LoVo (cell line): Measurements from ENCODE around the gene CHRND.

Experiments
- DNase-seq: peaks from one replicate; pipeline ENCODE4 v3.0.0-alpha.2; 2016; ENCODE audit warnings: low spot score

The CHRND gene

DNA sequence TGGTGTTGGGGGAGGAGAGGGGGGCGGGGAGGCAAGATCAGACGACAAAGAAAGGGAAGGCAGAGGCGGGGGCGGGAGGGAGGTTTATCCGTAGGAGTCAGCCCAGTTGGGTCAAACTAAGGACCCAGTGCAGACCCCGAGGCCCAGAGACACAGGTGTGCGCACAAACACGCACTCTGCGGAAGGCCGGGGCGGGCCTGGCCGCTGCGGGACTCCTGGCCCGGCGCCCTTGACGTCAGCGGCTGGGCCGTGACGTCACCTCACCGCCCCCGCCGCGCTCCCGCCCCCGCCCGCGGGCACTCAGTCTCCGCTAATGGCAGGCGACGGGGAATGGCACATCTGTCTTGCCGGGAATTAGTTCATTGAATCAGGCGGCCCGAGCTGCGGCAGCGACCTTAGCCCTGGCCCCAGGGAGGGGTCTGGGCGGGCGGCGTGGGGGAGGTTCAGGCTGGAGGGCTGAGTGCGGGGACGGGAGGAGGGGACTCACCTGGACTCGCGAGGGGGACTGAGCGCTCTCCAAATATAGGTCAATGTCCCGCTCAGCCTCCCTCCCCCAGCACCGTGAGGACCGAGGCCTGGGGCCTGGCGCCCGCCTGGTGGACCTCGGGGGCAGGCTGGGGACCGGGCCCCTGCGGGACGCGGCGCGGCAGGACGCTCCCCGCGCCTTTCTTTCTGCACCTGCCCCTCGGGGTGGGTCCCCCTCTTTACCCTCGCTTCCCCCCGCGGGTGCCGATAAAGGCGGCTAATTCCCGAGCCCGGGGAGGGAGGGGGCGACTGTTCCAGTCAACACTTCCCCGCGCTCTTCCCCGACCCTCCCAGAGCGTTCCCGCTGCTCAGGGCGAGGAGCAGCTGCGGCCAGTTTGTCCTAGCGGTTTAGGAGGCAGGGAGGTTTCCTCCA, 22.8 kb upstream of the CHRND start:
- DNase-seq = no peak

DNA sequence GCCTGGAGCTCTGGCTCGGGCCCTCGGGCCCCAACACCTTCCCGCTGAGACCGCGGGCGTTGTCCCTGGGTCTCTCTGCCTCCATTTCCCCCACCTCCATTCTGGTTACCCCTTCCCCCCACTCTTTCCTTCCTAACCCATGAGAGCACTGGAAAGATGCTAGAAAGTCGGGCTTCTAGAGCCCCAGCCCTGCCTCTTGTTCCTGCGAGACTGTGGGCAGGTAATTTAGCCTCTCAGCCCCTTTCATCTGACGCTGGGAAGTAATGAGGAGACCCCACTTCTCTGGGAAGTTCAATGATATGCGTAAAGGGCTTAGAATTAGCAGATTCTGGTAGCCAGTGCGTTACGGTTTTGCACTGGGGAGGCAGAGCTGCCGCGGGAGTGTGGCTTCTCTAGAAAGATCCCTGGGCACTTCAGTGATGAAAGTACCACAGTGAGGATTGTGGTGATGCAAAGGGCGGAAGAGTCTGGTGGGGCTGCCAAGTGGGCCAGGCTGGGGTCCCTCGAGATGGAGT, 22.1 kb upstream of the CHRND start:
- DNase-seq = no peak

DNA sequence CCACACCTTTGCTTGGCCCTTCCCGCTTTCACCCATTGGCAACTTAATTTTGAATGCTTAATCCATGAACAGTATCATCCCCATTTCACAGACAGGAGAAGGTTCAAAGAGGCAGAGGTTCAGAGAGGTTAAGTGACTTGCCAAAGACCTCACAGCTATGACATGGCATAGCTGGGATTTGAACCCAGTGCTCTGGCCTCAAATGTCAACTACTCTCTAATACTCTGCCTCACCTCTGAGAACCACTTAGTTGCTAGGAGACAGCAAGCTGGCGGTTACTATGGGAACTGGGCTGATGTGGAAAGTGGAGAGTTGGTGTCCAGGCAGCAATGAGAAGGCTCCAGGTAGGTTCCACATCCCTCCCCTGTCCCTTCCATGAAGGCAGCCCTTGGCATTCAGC, 21.5 kb upstream of the CHRND start:
- DNase-seq = no peak

DNA sequence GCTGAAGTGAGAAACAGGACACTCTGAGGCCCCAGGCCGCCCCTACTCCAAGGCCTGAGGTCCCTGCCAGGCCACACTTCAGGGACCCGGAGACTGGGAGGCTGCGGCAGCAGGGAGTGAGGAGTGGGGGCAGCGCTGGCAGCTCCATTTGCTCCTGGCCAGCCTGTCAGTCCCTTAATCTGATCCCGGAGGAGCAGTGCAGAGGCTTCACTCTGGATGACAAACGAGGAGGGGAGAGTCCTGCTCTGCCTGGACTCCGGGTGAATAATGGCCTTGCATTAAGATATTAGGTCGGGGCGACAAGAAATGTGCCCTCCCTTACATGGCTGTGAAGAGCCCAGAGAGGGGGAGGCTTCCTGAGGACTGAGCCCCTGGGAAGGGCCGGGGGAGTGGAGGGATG, 20.1 kb upstream of the CHRND start:
- no peak for DNase-seq

DNA sequence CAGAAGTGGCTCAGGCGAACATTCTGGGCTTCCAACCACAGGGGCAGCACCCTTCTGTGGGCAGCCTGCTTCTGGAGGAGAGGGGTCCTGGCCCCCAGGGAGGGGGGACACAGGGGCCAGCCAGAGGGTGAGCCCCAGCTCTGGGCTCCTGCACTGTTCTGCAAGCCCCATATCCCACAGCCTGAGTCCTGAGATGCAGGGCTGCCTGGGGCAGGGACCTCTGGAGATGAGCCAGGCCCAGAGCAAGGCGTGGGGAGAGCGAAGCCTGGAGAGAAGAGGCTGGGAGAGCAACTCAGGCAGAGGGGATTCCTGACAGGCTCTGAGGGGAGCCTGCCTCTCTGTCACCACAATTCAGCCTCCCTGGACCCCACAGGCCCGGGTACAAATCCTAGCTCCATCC, 19.3 kb upstream of the CHRND start:
- no peak for DNase-seq

DNA sequence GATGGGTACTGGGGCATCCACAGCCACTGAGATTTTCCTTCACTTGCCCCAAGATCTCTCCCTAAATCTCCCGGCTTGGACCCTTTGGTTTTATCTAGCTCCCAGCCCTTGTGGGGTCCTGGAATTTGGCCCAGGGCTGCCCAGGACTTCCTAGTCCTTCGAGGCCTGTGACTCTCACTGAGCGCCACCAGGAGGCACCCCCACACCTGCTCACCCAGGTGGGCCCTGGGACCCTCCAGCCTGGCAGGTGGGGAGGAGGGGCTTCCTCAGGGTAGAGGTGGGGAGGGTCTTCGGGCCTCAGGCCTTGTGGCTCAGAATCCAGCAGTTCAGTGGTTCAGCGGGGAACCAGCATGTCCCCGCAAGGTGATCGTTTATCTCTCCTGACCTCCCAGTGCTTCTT, 17.7 kb upstream of the CHRND start:
- no peak for DNase-seq

DNA sequence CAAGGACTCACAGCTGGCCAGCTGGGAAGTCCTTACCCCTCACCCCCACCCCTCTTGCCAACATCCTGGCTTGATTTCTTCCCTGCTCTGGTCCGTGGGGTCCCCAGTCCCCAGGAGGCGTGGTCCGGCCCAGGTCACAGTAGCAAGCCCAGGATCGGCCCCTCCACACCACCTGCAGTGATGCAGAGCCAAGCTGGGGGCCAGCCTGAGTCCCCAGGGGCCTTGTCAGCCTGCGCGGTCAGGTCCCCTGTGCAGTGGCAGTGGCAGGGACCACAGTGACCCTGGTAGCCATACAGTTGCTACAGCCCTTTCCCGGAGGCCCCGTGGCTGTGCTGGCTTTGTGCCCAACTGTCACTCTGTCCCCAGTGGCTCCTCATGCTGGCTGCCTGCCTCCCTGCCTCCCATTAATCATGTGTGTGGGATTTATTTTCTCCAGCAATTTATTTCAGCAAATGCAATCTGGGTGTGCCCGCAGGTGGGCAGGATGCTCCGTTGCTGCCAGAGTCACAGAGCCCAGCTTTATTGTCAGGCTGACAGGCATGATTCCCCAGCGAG, 14.5 kb upstream of the CHRND start:
- no peak for DNase-seq

DNA sequence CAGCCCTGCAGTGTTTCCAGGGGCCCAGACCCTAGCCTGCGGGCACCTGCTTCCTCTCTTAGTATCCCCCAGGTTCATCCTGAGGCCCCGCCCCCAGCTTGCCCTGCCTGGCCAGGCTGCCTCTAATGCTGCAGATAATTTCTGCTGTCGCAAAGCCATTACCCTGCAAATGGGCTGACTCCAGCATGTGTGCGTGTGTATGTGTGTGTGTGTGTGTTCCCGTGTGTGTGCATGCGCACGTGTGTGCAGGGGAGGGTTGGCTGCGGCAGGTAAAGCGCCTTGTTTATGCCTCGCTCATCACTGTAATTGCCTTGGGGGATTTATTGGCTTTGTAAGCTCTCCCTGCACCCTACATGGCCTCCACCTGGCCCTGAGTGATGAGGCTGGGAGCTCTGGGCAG, 13.4 kb upstream of the CHRND start:
- no peak for DNase-seq

DNA sequence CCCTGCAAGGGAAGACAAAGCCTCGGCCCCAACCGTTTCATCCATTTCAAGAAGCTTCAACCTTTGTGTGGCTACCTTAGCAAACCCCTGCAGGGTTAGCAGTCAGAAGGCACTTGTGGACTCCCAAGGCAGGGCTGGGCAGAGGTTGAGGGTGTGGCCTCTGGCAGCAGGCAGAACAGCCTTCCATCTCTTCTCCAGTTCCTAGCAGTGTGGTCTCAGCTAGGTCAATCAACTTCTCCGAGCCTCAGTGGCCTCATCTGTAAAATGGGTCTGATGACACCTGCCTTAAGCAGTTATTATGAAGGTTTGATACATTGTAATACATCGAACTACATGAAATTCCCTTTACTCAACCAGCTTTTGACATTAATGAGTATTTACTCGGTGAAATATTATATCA, 12.6 kb upstream of the CHRND start:
- DNase-seq = no peak

DNA sequence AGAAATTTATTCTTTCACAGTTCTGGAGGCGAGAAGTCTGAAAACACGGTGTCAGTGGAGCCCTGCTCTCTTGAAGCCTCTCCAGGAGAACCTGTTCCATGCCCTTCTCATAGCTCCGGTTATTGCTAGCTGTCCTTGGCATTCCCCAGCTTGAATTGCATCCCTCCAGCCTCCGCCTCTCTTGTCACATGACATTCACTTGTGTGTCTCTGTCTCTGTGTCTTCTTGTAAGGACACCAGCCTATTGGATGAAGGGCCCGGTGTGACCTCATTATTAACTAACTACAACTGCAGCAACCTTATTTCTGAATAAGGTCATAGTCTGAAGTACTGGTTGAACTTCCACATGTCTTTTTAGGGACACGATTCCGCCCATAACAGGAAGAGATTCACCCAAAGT, 10.3 kb upstream of the CHRND start:
- no peak for DNase-seq

DNA sequence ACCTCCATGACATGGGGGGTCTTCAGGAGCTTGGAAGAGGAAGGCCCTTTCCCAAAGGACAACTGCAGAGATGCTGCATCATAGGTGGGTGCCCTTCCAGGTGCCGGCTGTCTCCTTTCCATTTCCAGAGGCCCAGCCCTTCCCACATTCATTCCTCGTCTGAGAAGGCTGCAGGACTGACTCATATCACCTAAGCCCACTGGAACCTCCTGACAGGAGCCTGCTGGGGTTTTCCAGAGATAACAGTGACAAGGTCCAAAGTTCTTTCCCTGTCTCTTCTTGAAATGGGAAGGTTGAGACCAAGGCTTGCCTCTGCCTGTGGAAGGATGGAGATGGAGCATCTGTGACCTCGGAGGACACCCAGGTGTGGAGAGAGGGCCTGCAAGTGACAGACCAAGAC, 9.4 kb upstream of the CHRND start:
- DNase-seq = no peak

DNA sequence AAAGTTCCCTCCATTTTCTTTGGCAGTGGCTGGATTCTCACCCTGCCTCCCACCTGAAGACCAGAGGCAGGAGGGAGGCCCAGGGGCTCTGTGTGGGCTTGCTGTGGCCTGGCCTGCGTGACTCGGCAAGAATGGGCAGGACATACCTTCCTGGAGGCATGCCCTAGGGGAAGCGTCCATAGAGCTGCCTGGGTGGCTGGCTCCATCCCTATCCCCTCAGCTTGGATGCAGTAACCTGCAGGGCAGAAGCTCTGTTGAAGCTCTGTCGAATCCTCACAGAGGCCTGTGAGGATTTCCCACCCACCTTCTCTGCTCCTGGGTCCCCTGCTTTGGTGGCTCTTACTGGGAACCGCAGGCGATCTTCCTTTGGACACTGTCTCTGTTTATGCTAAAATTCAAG, 7.1 kb upstream of the CHRND start:
- no peak for DNase-seq

DNA sequence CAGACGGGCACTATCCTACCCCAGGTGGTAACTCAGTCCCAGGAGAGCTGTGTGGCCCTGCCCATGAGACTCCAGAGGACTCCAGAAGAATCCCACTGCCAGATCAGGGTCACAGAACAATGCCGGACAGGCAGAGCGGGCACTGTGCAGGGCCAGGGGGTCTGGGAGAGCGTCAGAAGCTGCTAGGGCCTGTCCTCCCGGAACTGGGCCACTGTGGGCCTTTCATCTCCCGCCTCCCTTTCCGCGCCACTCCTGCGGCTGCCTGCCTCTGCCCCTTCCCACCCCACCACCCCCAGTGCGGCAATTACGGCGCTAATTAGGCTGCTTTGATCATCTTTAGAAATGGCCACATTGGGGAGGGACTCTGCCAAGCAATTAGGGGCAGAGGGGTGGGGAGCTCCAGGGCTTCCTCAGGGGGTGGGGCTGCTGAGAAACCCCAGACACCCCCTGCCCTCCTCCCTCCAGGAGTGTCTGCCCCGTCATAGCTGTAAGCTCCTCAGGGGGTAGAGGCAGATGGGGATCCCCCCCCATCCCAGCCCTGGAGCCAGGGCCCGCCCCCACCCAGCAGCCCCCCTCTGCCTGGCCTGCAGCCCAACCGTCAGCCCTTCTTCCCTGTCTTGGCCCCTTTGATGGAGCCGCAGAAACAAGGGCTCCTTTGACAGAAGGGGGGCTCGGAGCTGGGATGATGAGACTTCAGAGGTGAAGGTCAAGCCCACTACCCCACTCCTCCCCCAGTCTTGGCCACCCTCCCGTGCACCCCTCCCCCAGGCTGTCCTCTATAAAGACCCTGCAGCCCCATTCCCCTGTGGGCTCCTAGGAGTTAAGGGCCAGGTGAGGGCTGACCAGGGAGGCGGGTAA, 6.2 kb upstream of the CHRND start, which contains the start of gene PRSS56:
TSS of gene PRSS56 (plus strand) at position 808 of the 858 bp plus-strand sequence. CDS start 211 bp downstream, outside the sequence.
- no peak for DNase-seq

DNA sequence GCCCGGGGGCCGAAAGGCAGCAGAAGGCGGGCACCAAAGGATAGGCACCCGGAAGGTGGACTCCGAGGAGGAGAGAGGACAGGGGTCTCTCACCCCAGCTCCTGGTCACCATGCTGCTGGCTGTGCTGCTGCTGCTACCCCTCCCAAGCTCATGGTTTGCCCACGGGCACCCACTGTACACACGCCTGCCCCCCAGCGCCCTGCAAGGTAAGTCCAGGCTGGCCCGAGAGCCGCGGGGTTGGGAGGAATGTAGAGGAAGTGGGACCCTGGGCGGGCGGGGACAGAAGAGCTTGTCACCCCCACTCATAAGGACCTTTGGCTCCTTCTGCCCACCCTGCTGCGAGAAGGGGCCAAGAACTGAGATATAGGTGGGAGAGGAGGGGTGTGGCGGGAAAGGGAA, 5.5 kb upstream of the CHRND start:
- DNase-seq = no peak

DNA sequence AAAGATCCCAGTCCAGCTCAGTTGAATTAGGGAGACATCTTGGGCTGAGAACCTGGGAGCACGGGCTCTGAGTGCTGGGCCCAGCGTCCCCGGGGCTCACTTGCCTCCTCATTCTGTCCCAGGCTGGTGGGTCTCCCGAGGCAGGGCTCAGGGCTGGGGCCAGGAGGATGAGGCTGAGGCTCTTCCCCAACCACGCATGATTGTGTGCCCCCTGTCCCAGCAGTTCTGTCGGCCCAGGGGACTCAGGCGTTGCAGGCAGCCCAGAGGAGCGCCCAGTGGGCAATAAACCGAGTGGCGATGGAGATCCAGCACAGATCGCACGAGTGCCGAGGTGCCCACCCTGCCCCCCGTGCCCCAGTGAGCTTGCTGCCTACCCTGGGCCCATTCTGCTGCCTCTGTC, 4.9 kb upstream of the CHRND start:
- no peak for DNase-seq

DNA sequence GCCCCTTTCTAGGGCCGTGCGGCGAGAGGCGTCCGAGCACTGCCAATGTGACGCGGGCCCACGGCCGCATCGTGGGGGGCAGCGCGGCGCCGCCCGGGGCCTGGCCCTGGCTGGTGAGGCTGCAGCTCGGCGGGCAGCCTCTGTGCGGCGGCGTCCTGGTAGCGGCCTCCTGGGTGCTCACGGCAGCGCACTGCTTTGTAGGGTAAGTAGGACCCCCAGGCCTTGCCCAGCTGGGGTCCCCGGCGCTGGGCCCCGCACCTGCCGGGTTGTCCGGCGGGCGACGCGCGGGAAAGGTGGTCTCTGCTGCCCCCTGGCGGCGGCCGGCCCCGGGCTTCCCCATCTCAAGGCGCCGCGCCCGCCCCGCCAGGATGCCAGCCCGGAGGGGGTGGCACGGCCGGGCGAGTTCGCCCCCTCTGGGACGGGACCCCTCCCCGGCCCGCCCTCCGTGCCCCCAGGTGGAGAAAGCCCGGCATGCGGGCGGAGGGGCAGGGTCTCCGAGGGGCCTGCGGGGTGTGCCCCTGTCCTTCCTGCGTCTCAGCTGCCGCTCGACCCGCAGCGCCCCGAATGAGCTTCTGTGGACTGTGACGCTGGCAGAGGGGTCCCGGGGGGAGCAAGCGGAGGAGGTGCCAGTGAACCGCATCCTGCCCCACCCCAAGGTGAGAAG, 3.9 kb upstream of the CHRND start:
- peak; percentile 54 for DNase-seq

DNA sequence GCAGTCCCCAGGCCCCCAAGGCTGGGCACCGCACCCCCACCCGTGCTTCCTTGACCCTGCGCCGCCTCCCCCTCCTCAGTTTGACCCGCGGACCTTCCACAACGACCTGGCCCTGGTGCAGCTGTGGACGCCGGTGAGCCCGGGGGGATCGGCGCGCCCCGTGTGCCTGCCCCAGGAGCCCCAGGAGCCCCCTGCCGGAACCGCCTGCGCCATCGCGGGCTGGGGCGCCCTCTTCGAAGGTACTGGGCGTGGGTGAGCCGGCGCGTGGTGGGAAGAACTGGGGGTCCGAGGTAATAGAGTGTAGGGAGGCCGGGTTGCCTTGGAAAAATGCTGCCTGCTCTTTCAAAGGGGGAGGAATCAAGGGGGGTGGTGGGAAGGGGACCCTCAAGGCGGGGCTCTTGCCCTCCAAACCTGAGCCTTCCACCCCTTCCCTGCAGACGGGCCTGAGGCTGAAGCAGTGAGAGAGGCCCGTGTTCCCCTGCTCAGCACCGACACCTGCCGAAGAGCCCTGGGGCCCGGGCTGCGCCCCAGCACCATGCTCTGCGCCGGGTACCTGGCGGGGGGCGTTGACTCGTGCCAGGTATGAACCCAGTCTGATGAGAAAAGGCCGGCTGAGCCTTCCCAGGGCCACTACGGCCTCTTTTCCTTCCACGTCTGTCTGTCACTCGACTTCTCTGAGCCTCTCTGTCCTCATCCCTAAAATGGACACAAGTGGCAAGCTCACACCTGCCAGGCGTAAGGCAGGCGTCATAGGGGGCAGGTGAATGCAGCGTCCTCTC, 3.1 kb upstream of the CHRND start:
- no peak for DNase-seq

DNA sequence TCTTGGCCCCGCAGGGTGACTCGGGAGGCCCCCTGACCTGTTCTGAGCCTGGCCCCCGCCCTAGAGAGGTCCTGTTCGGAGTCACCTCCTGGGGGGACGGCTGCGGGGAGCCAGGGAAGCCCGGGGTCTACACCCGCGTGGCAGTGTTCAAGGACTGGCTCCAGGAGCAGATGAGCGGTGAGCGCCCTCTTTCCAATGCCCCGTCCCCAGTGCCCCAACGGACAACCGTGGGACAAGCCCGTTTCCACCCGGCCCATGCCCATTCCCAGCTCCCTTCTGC, 2.6 kb upstream of the CHRND start:
- DNase-seq = no peak

DNA sequence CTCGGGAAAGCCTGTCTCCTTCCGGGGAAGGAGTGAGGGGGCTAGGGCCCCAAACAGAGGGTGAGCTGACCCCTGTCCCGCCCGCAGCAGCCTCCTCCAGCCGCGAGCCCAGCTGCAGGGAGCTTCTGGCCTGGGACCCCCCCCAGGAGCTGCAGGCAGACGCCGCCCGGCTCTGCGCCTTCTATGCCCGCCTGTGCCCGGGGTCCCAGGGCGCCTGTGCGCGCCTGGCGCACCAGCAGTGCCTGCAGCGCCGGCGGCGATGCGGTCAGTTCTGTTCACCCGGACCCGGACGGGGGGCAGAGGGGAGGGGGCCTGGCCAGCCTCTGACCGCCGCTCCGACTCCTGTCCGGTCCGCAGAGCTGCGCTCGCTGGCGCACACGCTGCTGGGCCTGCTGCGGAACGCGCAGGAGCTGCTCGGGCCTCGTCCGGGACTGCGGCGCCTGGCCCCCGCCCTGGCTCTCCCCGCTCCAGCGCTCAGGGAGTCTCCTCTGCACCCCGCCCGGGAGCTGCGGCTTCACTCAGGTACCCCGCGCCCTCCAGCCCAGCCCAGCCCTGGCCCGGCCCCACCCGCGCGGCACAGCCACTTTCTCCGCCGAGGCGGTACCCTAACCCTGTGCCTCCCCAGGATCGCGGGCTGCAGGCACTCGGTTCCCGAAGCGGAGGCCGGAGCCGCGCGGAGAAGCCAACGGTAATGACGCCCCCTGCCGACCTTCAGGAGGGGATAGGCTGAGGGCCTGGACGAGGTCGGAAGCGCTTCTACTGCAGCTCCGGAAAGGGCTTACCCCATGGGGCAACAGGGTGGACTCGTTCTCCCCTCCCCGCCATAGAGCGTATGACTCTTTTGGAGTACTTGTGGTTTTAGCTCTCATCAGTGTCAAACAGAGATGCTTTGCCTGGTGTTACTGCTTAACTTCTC, 2.0 kb upstream of the CHRND start:
- DNase-seq = peak; percentile 11

DNA sequence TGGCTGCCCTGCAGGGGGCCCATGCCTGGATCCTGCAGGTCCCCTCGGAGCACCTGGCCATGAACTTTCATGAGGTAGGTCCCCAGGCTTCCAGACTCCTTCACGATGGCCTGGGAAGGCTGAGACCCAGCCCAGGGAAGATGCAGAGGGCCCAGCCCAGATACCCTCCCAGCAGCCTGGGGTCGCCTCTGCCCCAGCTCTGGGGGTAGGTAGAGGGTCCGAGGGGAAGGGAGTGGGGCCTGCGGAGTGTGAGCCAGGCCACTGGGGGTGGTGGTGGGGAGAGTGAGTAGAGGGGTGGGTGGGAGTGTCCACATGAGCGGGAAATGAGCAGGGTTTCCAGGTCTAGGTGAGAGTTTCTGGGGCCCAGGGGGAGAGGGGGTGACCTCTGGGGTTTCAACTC, 1.2 kb upstream of the CHRND start:
- DNase-seq = no peak
